Measurements from ENCODE around the gene C1orf174.
A peak's percentile ranks its signal among the peaks of the same experiment; 100 is the strongest.

The C1orf174 gene

DNA sequence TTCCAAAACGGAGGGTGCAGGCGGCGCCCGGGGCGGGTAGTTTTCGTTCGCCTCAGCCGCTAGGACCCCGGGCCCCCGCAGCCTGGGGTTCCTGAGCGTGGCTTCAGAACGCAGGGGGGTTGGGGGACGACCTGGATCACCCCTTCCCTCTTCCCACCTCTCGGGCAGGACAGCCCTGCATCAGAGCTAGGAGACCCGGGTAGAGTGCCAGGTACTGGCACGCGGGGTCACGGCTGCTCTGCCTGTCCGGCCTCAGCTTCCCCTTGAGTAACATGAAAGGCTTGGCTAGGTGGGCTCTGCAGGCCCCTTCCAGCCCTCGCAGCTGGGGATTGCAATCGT is 42.3 kb downstream of the C1orf174 start:
- Histone ChIP-seq H3K27ac (peak overlapping the region; percentile 28), H3K4me3 (IDR thresholded peaks at IDR 0.05; ENCODE audit: insufficient read depth, low read depth, low read length) (peak overlapping the region; percentile 52), H3K79me2 (ENCODE audit: insufficient read depth, low read depth) (peaks cover 31% of the 10 kb centered on the region), H4K20me1 (ENCODE audit: insufficient read depth) (peaks cover 5% of the 10 kb centered on the region; the same call in 1 of the 2 replicates), H2AFZ (ENCODE audit: low read depth) (peak overlapping the region; percentile 94), H3K27me3 (ENCODE audit: insufficient read depth, low read depth) (no peaks in the 10 kb centered on the region), H3K4me2 (peak overlapping the region; percentile 92), H3K36me3 (ENCODE audit: insufficient read depth) (no peaks in the 10 kb centered on the region), H3K9ac (peak overlapping the region; percentile 54; the same call in 1 of the 2 replicates), H3K4me1 (ENCODE audit: low read depth, poor library complexity, severe bottlenecking) (peaks cover 15% of the 10 kb centered on the region)
- TF ChIP-seq, protein P1, sequence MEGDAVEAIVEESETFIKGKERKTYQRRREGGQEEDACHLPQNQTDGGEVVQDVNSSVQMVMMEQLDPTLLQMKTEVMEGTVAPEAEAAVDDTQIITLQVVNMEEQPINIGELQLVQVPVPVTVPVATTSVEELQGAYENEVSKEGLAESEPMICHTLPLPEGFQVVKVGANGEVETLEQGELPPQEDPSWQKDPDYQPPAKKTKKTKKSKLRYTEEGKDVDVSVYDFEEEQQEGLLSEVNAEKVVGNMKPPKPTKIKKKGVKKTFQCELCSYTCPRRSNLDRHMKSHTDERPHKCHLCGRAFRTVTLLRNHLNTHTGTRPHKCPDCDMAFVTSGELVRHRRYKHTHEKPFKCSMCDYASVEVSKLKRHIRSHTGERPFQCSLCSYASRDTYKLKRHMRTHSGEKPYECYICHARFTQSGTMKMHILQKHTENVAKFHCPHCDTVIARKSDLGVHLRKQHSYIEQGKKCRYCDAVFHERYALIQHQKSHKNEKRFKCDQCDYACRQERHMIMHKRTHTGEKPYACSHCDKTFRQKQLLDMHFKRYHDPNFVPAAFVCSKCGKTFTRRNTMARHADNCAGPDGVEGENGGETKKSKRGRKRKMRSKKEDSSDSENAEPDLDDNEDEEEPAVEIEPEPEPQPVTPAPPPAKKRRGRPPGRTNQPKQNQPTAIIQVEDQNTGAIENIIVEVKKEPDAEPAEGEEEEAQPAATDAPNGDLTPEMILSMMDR (conservative IDR thresholded peaks at IDR 0.05; ENCODE audit: low read depth, low read length): no peak

DNA sequence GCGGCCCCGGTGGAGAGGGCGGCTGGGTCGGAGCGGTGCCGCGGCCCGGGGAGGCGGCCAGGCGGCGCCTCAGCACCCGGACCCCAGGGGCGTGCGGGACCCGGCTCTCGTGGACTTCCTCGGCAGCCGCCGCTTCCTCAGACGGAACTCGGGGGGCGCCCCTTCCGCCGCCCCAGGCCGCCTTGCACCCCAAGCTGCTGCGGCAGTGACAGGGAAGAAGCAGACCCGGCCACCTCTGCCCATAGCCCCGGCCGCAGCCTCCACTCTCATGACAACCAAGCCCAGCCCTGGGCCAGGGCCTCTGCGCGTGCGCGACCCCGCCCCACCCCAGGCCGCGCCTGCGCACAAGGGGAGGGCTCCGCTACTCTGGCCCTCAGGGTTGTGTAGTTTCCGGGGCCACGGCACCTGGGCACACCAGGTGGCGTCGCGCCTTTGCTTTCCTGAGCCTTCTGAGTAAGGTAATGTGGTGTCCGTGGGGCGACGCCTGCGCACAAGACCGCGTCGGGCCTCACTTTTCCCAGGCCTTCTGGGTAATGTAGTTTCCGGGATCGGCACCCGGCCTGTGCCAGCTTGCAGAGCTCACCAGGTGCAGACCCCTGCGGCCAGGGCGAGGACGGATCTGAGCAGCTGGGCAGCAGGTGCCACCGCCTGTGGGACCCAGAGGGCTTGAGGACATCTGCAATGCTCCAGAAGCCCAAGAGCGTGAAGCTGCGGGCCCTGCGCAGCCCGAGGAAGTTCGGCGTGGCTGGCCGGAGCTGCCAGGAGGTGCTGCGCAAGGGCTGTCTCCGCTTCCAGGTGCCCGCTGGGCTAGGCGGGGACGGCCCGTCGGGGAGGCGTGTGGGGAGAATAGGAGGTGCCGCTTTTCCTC is 42.9 kb downstream of the C1orf174 start, which contains the start of the genes CEP104 and DFFB:
Gene CEP104, minus strand, starts transcription at position 289 of the 868 bp plus-strand sequence. CDS start 4,804 bp downstream, outside the sequence.
Gene DFFB, plus strand, starts transcription at position 554 of the 868 bp plus-strand sequence. Its CDS starts 128 bp downstream, at position 682.
- H3K4me3 ChIP-seq (IDR thresholded peaks at IDR 0.05; ENCODE audit: insufficient read depth, low read depth, low read length): peak within 1 kb of the TSS; percentile 52
- H3K79me2 ChIP-seq (ENCODE audit: insufficient read depth, low read depth): peaks cover 31% of the 10 kb centered on the region
- peak within 1 kb of the TSS; percentile 54 for H3K9ac ChIP-seq
- H3K27ac ChIP-seq: peak within 1 kb of the TSS; percentile 28
- no peaks in the 10 kb centered on the region for H3K36me3 ChIP-seq (ENCODE audit: insufficient read depth)
- peak within 1 kb of the TSS; percentile 92 for H3K4me2 ChIP-seq
- peaks cover 5% of the 10 kb centered on the region; the same call in 1 of the 2 replicates for H4K20me1 ChIP-seq (ENCODE audit: insufficient read depth)
- peaks cover 15% of the 10 kb centered on the region for H3K4me1 ChIP-seq (ENCODE audit: low read depth, poor library complexity, severe bottlenecking)
- TF ChIP-seq, protein P1 (conservative IDR thresholded peaks at IDR 0.05; ENCODE audit: low read depth, low read length): peak; percentile 26; the same call in 1 of the 2 replicates
- peak within 1 kb of the TSS; percentile 94 for H2AFZ ChIP-seq (ENCODE audit: low read depth)
- H3K27me3 ChIP-seq (ENCODE audit: insufficient read depth, low read depth): no peaks in the 10 kb centered on the region

DNA sequence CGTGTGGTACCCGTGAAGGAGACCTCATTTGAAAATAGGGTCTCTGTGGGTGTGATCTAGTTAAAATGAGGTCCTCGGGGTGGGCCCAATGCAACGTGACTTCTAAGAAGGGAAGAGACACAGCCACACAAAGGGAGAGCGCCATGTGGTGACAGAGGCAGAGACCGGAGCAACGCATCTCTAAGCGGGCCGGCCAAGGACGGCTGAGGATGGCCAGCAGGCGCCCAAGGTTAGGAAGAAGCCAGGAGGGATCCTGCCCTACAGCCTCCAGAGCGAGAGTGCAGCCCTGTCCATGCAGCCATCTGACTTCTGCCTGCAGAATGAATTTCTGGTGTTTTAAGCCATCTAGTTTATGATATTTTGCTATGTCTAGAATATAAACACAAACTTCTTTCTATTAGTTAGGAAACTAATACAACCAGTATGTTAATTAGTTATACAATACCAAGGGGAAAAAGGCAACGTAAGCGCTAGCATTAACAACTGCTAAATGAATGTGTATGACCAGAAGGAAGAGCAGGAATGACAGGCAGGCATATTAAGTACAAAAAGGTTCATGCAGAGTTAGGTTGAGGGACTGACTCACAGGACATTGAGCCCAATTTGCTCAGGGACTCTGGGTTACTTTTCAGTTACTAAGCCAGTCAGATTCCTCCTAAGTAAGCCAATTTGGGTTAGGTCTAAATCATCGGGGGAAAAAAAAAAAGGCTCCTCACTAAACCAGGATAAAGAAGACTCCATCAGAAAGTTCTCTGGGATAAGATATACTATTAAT is 47.2 kb downstream of the C1orf174 start:
- H3K36me3 ChIP-seq (ENCODE audit: insufficient read depth): no peaks in the 10 kb centered on the region
- H3K27ac ChIP-seq: no peak overlapping the region
- peaks cover 10% of the 10 kb centered on the region for H3K4me1 ChIP-seq (ENCODE audit: low read depth, poor library complexity, severe bottlenecking)
- no peak overlapping the region for H3K4me2 ChIP-seq
- TF ChIP-seq, protein P1 (conservative IDR thresholded peaks at IDR 0.05; ENCODE audit: low read depth, low read length): no peak
- H3K4me3 ChIP-seq (IDR thresholded peaks at IDR 0.05; ENCODE audit: insufficient read depth, low read depth, low read length): no peak overlapping the region
- H3K27me3 ChIP-seq (ENCODE audit: insufficient read depth, low read depth): no peaks in the 10 kb centered on the region
- H4K20me1 ChIP-seq (ENCODE audit: insufficient read depth): peaks cover 5% of the 10 kb centered on the region; the same call in 1 of the 2 replicates
- no peak overlapping the region for H3K9ac ChIP-seq
- H2AFZ ChIP-seq (ENCODE audit: low read depth): no peak overlapping the region
- H3K79me2 ChIP-seq (ENCODE audit: insufficient read depth, low read depth): peaks cover 28% of the 10 kb centered on the region

DNA sequence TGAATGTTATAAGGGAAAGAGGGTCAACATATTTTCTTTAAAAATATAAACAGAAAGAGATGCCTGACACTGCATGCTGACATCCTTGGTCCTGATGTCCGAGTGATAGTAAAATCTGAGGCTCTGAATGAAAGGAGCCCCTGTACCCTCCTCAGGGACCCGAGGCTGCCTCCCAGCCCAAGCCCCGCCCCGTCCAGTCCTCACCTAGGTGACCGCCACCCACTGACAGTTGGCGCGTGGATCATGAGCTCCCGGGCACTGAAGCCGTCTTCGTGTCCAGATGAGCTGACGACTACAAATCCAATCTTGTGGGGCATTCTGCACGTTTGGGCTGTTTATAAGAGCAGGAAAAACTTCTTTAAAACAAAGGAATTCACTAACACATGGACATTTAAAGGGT is 48.0 kb downstream of the C1orf174 start:
- TF ChIP-seq, protein P1 (conservative IDR thresholded peaks at IDR 0.05; ENCODE audit: low read depth, low read length): no peak
- Histone ChIP-seq H3K9ac (no peak overlapping the region), H3K27ac (no peak overlapping the region), H3K27me3 (ENCODE audit: insufficient read depth, low read depth) (no peaks in the 10 kb centered on the region), H3K4me1 (ENCODE audit: low read depth, poor library complexity, severe bottlenecking) (peaks cover 10% of the 10 kb centered on the region), H3K79me2 (ENCODE audit: insufficient read depth, low read depth) (peaks cover 28% of the 10 kb centered on the region), H2AFZ (ENCODE audit: low read depth) (no peak overlapping the region), H3K36me3 (ENCODE audit: insufficient read depth) (no peaks in the 10 kb centered on the region), H4K20me1 (ENCODE audit: insufficient read depth) (peaks cover 5% of the 10 kb centered on the region; the same call in 1 of the 2 replicates), H3K4me2 (no peak overlapping the region), H3K4me3 (IDR thresholded peaks at IDR 0.05; ENCODE audit: insufficient read depth, low read depth, low read length) (no peak overlapping the region)

All from KMS-11 (cell line).